Kasumi-1 (cell line): ENCODE results near the gene GPR107.

Experiments used
- DNase-seq, 2 experiments: peaks; one replicate each; lab custom pipeline; 2025; lab: John Stamatoyannopoulos, UW

Gene GPR107

GRCh38 chr9:130159915-130160670 lies 106.4 kb downstream of the GPR107 start:
- DNase-seq: no peak

- no peak for DNase-seq
Observed at GRCh38 chr9:130160862-130161470, 107.3 kb downstream of the GPR107 start.

GRCh38 chr9:130165579-130165978 lies 111.9 kb downstream of the GPR107 start:
- no peak for DNase-seq

GRCh38 chr9:130166399-130166798 lies 112.7 kb downstream of the GPR107 start:
- DNase-seq: no peak

GRCh38 chr9:130167927-130168326 lies 114.2 kb downstream of the GPR107 start:
- DNase-seq: no peak

- DNase-seq: no peak
Observed at GRCh38 chr9:130171226-130172148, 117.8 kb downstream of the GPR107 start.

GRCh38 chr9:130172161-130172857 lies 118.6 kb downstream of the GPR107 start, which contains the start of gene NCS1:
TSS of gene NCS1 (plus strand) at chr9:130172404. CDS start at chr9:130172664, 260 bp downstream.
- no peak for DNase-seq

- DNase-seq: no peak
Observed at GRCh38 chr9:130172858-130173665, 119.4 kb downstream of the GPR107 start.

- DNase-seq: no peak
Observed at GRCh38 chr9:130173666-130173983, 119.9 kb downstream of the GPR107 start.

- DNase-seq: no peak
Observed at GRCh38 chr9:130174025-130174424, 120.3 kb downstream of the GPR107 start.

- no peak for DNase-seq
Observed at GRCh38 chr9:130174920-130175321, 121.2 kb downstream of the GPR107 start.

- DNase-seq: no peak
Observed at GRCh38 chr9:130175355-130175754, 121.6 kb downstream of the GPR107 start.

GRCh38 chr9:130176760-130177159 lies 123.1 kb downstream of the GPR107 start:
- DNase-seq: no peak

- DNase-seq: no peak
Observed at GRCh38 chr9:130177898-130178805, 124.4 kb downstream of the GPR107 start.

- no peak for DNase-seq
Observed at GRCh38 chr9:130179331-130179907, 125.7 kb downstream of the GPR107 start.

GRCh38 chr9:130180516-130180915 lies 126.8 kb downstream of the GPR107 start:
- DNase-seq: no peak

GRCh38 chr9:130181678-130182380 lies 128.1 kb downstream of the GPR107 start:
- no peak for DNase-seq

- no peak for DNase-seq
Observed at GRCh38 chr9:130182381-130182909, 128.7 kb downstream of the GPR107 start.
